Non-pigmented ciliary epithelial cell (primary cell): Measurements from ENCODE around the gene POP4.
A peak's percentile ranks its signal among the peaks of the same experiment; 100 is the strongest.
"Not testable (repeated sequence)": the region's sequence is repeated elsewhere in the genome, so short reads cannot be mapped to it uniquely, and the experiment has no call there.

ENCODE experiments used
- DNase-seq: peaks from one replicate; pipeline ENCODE4 v3.0.0-alpha.2; 2010; ENCODE audit warnings: low read depth

Gene POP4

DNA sequence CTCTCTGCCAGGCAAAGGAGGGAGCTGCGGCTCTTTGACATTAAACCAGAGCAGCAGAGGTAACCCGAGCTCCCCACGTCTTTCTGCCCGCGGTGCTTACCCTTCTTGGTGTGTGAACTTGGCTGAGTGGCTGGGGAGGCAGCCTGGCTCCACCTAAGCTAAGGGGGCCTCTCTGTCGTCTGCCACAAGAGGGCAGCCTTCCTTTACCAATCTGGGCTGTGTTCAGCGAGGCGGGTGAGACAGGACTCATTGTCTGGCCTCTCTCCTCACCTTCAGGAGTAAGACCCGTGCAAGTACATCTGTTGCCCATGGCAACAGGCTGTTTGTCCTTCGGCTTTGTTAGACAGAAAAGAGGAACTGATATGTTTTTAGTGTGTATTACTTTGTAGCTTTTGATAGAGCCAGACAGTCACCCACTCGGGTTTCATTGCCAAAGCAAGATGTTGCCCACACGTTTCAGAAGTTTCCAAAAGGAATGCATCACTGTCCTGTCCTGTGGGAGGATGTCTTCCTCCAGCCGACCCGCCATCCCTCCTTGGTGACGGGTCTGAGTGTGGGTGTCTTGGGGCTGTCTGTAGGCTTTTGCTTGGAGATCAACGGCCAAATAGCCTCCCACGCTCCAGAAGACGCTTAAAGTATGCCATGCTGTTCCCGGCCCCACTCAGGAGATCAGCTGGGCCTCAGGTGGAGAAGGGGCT, 4.6 kb downstream of the POP4 start:
- DNase-seq = peak; percentile 43

DNA sequence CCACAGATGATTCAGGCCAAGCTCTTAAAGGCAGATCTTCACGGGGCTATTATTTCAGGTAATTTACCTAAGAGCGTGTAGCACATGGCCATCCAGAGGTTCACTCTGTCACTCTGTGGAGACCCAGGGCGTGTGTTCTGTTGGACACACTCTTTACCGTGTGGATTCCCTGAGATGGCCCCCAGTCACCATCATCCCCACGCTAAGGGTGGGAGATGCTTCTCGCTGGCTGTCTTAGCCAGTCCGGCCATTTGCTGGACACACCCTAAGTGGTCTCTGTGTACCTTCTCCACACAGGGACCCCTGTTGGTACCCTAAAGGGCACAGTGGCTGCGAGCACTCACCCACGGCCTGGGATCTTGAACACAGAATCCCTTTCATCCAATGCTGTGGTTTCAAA, 6.0 kb downstream of the POP4 start:
- DNase-seq = no peak

DNA sequence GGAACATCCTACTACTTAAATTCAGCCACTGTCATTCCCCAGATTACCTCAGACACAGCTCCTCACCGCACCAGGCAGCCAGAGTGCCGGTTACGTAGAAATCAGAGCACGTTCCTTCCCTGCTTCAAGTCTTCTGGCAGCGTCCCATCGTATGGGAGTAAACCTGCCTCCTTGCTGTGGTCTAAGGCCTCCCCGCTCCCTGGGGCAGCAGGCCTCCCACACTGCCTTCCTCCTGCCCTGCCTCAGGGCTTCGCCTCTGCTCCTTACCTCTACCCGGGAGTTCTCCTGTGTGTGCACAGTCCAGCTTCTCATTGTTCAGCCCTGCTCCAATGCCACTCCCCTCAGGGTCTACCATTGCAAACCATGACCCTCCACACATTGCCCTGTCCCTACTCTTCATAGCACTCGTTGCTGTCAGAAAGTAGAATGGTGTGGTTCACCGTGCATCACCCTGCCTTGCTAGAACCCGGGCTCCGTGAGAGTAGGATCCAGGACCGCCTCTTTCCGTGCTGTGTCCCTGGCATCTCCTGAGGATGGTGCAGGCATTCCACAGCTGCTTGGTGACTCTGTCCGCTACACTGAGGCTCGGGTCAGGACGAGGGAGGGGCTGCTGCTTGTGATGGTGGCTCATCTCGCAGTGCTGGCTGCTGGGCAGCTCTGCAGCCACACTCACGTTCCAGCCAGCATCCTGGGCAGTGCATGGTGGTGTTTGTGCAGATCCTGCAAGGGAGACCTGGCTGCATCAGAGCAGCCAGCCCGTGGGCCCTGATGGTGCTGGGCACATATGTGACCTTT, 6.9 kb downstream of the POP4 start:
- DNase-seq = no peak

- no peak for DNase-seq
Observed at GRCh38 chr19:29614046-29614445, 8.0 kb downstream of the POP4 start.

- no peak for DNase-seq
Observed at GRCh38 chr19:29614780-29615179, 8.7 kb downstream of the POP4 start.

DNA sequence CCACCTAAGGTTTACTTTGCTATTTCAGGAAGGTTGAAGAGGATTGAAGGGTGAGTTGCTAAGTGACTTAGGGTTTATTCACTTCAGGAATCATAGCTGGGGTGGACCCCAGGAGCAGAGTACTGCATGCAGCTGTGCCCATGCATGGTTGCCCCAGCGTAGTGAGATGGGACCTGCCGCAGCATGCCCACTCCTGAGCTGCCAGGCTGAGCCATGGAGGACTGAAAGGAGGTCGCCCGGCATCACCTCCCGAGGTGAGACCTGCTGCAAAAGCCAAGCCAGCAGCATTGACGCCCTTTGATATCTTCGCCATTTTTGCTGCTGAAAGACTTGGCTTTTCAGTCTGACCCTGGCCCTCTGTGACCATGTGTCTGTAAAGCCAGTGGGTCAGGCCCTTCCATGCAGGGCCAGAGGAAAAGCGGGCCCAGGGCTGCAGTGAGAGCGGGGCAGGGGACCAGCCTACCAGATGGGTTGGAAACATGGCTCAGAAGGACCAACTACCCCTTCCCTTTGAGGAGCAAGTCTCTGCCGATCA, 9.9 kb downstream of the POP4 start:
- DNase-seq = no peak

DNA sequence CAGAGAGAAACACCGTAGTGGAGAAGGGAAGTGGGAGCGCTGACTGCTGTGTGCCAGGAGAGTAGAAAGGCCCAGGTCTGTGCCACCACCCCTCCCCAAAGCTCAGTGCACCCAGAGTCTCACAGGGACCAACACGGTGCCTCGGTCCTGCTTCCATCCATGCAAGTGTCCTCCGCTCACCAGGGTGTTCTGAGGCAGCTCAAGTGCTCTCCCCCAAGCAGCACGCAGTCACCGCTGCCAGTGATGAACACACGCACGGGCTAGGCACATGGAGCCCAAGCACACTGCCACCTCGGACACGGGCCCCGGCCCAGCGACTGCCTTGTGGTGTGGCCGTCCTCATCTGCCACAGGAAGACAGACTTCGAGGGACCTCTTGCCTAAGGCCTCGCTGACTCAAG, 10.5 kb downstream of the POP4 start:
- no peak for DNase-seq

DNA sequence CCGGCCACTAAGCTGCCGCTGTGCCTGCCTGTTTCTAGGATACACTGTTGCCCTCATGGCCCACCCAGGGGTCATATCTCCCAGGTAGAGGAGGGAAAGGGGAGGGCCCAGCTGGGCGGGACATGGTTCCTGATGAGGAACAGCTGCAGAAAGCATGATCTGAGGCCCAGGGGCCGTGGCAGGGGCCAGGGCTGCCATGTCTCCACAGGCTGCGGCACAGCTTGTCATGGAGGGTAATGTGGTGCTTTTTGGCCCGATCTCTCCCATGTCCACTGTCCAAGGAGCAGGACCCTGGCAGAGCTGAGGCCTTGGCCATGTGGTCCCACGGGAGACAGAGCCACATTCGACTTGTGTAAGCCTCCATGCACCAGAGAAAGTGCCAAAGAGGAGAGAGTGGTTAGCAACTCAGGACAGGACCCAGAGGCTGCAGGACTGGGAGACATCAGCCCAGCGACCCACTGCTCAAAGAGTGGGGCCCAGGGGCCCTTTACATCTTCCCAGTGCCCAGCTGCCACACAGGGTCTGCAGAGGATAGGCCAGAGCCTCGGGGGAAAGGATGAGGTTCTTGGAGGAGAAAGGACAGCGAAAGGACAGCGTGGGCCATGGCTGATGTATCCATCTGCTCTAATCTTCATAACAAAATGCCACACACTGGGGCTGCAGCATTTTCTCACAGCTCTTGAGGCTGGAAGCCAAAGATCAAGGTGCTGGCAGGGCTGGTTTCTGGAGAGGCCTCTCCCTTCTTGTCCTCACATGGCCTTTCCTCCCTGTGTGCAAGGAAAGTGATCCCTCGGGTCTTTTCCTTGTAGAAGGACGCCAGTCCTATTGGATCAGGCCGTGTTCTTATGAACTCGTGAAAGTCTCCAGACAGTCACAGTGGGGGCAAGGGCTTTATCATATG, 11.5 kb downstream of the POP4 start:
- no peak for DNase-seq

DNA sequence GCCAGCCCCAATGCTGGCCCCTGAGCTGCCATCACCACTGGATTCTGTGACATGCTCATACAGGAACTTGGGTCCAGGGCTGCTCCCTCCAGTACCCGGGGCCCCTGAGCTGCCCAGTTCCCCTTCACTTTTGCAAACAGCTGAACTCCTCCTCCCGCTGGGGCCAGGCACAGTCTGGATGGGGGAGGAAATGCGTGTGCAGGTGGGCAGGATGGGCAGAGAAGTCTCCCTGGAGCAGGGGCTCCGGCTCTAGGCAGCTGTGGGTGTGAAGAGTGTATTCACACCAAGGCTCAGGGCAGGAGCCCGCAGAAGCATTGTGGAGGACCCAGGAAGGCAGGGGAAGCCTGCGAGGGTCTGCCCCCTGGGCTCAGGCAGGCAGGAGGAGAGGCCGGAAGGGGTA, 12.4 kb downstream of the POP4 start:
- DNase-seq = no peak

GRCh38 chr19:29618871-29619270, 12.8 kb downstream of the POP4 start:
- DNase-seq = no peak

GRCh38 chr19:29620931-29621351, 14.9 kb downstream of the POP4 start:
- DNase-seq = no peak

GRCh38 chr19:29622166-29623070, 16.3 kb downstream of the POP4 start:
- no peak for DNase-seq

GRCh38 chr19:29623726-29624488, 17.8 kb downstream of the POP4 start:
- DNase-seq = no peak

GRCh38 chr19:29624489-29625185, 18.6 kb downstream of the POP4 start:
- no peak for DNase-seq

DNA sequence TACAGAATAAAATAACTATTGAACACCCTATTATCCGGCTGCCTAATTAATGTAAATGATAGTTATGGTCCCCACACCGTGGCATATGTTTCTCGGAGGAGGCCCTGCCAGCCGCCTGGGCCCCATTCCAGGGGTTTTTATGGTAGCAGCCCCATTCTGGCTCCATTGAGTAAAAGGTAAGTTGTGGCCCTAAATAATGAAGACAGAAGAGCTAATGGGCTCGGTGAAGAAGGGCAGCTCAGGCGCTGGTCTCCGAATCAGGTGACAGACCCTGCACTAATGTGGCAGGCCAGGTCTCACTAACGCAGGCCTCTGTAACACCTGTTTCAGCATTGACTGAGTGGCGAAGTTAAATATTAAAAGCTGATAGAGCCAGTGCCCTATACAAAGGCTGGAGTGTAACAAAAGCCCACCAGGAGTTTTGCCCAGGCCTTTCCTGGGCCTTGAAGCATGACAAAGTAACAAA, 19.1 kb downstream of the POP4 start:
- DNase-seq = no peak

DNA sequence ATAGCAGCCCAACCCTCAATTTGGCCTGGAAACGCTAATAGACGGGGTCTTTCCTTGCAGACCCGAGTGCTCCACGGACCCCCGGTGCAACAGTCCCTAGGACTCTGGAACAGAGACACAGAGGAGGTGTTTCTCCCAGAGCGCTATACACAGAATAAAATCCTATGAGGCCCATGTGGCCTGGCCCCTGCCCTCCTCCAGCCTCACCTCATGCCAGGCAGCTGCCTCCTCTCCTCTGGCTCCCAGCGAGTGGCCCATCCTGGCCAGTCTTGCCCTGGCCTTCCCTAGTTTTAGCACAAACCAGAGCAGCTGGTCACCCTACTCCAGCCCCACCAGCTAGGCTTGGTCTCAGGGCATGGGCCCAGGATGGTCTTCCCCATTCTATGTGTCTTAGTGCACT, 20.3 kb downstream of the POP4 start:
- no peak for DNase-seq

DNA sequence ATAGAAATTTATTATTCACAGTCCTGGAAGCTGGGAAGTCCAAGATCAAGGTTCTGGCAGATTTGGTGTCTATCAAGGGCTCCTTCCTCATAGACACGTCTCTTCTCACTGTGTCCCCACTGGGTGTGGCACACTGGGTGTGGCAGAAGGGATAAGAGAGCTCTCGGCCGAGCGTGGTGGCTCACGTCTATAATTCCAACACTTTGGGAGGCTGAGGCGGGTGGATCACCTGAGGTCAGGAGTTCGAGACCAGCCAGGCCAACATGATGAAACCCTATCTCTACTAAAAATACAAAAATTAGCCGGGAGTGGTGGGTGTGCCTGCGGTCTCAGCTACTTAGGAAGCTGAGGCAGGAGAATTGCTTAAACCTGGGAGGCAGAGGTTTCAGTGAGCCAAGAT, 20.7 kb downstream of the POP4 start:
- DNase-seq = not testable (repeated sequence)

GRCh38 chr19:29628661-29629385, 22.7 kb downstream of the POP4 start:
- DNase-seq = no peak
